Amniotic stem cell (primary cell): Measurements from ENCODE around the gene DPF1.
"Not testable (repeated sequence)": the region's sequence is repeated elsewhere in the genome, so short reads cannot be mapped to it uniquely, and the experiment has no call there.

Source experiments
- DNase-seq: peaks from one replicate; lab custom pipeline; 2025; lab: John Stamatoyannopoulos, UW

Gene DPF1

DNA sequence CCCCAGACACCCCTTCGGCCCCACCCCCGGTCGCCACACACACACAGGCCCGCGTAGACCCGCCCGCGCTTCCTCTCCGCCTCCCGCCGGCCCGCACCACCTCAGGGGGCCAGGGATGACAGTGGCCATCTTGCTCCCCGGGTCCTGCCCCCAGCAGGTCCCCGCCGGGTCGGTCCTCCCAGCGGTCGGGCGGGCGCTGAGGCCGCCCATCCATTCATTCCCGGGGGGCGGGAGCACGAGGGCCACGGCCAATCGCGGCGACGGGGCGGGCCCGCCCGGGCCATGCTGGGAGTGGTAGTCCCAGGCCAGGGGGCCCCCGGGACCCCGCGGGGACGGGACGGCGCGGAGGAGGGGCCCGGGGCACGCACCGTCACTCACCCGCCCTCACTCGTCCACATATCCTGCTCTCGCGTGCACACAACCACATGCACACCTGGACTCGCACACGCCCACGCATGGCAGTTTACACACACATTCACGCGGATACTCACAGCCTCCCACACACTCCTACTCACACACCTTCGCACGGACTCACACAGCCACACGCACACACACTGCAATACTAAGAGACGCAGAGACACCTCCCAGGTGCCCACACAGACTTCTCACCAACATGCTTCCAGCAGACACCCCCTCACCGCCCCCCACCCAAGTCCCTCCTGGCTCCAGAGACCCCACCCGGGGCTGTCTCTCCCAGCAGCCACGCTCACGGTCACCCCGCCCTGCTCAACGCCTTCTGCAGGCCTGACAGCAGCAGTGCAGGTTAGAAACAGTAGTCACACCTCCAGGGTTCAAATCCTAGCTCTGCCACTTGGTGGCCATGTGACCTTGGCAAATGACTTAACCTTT is at the start of gene DPF1:
Gene DPF1 (minus strand): TSS at position 209 of the 849 bp plus-strand sequence. CDS start 80 bp downstream, at position 129.
- DNase-seq = peak; percentile 26

DNA sequence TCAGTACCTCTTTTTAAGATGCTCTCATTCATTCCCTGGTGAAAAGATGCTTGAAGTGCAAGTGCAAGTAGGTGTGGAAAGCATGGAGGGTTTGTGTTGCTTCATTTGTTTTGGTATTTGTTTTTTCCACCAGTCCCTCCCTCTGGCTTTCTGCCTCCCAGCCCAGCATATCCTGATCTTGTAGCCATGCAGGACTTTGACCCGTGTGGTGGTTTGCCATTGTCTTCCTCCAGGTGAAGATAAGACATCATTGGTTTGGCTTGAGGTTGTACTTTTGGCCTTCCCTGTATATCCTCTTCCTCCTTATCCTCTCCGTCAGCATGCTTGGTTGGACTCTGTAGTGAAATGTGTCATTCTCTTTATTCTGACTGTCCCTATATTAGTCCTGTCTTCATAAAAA is 49.5 kb upstream of the DPF1 start:
- no peak for DNase-seq

DNA sequence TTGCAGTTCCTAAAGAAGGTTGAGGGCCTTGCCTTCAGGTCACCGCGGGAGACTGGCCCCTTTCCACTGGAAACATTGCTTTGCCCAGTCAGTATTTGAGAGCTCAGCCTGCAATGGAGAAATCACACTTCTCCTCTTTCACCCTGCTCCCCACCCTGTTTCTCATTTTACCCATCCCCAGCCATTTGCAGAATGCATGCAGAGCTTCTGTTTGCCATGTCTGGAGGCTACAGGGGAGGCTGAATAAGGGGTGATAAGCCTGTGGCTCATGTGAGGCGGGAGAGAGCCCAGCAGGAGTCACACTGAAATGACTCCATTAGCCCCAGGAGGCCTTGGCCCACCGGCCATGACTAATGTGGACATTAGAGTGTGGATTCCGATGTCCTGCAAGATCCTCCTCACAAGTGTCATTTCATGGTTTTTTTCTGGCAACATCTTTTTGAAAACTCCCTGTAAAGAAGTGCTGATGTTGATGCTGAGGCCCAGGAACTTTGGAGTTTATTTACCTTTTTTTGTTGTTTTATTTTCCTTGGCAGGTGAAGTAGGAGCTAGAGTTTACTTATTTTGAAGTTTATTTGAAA is 46.7 kb upstream of the DPF1 start:
- DNase-seq = no peak

DNA sequence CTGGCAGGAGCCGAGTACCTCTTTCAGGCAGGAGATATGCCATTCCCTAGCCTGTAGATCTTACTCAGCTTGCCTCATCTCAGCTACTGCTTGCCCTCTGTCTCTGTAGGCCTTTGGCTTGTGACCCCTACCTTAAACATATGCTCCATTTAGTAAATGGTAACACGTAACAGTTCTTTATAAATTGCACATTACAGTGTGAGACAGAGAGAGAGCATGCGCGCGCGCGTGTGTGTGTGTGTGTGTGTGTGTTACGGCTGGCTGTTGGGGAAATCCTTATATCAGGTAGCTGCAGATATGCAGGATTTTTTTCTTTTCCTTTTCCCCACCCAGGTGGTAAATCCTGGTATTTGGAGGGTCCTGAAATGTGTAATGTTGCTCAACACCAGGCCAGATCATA is 44.5 kb upstream of the DPF1 start:
- DNase-seq = no peak

DNA sequence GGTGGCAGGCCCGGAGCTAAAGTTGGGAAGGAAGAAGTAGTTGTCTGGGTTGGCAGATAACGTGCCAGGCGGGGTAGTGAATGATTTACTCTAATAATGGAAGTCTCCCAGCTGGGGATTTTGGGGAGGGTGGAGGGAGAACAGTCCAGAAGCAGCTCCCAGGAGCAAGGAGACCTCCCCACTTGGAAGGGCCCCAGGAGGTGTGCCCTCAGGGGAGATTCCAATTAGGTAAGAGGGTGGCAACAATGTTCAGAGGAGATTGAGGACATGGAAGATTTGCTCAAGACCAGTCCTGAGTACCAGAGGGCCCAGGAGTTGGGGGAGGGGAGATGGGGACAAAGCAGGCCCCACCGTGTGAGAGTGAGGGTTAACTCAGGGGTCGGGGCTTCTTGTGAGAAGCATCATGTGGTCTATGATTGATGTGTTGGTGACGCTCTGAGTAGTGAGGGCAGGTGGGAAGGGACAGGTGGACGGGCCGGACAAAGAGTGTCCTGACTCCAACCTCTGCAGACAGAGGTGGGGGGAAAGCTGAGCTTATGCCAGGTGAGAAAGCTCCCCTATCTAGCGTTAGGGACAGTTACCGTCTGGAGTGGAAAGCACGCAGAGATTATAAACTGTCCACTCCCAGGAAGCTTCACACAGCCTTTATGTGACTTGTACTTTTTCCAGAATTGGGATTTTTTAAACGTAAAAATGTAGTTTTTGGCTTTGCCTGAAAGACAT is 43.9 kb upstream of the DPF1 start:
- no peak for DNase-seq

DNA sequence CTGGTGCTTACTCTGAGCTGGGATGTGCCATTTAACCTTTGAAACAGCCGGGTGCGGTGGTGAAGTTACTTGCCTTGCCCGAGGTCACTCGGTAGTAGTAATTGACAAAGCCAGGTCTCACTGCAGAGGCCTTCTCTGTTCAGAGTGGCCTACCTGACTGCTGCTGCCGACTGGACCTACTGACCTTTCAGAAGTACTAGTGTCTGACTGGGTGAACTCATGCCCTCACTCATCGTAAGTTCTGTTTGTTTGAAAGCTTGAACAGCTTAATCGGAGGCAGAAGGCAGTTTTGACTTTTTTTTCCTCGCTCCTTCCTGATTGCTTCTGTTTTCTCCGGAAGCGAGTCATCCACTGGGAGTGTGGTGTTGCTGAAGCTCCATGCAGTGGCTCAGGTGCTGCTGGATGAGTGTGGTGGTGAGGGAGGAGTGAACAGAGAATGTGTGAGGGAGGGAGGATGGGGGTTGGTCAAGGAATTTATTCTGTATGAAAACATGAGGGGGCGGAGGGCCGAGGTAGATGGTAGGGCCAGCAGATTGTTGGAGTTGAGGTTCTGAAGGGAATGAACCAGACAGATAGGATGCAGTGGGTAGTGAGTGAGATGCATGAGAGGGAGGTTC is 43.1 kb upstream of the DPF1 start:
- DNase-seq = peak; percentile 46

DNA sequence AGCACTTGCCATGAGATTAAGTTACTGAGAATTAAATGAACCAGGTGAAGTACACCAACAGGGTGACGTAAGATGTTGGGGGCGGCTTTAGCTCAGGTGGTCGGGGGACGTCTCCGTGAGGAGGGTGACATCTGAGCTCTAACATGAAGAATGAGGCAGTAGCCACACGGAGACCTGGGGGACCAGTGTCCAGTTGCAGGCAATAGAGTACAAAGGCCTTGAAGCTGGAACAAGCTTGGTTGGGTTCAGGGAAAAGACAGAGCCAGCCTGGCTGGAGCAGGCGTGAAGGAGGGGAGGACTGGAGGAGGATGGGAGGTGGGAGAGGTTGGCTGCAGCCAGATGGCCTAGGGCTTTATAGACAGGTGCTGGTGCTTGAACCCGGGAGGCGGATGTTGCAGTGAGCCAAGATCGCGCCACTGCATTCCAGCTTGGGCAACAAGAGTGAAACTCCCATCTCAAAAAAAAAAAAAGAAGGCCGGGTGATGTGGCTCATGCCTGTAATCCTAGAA is 42.0 kb upstream of the DPF1 start:
- DNase-seq = no peak

DNA sequence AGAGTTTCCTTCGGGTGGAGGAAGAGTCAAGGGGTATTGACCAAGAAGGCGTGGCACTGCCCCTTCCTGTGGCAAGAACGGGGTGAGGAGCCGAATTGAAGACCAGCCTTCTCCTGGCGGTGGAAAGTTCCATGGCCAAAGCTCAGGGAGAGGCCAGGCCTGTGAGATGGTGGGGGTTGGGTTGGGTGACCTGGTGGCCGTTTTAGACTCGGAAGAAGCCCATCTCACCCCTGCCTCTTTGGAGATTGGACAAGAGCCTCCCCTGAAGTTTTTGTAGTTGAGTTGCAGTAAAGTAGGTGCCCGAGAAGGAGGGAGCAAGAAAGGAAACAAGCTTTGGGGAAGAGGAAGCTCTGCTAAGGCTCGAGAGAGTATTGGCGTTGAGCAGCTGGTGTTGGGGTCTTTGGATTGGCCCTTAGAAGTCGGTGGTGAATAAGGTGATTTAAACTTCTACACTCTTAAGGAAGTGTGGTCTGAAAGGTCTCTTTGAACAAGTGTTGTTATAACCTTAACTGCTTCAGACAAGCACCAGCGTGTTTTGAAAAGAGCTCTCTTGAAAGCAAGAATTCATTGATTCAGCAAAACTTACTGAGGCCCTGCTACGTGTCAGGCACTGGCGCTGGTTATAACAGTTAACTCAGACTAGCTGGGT is 41.3 kb upstream of the DPF1 start:
- no peak for DNase-seq

DNA sequence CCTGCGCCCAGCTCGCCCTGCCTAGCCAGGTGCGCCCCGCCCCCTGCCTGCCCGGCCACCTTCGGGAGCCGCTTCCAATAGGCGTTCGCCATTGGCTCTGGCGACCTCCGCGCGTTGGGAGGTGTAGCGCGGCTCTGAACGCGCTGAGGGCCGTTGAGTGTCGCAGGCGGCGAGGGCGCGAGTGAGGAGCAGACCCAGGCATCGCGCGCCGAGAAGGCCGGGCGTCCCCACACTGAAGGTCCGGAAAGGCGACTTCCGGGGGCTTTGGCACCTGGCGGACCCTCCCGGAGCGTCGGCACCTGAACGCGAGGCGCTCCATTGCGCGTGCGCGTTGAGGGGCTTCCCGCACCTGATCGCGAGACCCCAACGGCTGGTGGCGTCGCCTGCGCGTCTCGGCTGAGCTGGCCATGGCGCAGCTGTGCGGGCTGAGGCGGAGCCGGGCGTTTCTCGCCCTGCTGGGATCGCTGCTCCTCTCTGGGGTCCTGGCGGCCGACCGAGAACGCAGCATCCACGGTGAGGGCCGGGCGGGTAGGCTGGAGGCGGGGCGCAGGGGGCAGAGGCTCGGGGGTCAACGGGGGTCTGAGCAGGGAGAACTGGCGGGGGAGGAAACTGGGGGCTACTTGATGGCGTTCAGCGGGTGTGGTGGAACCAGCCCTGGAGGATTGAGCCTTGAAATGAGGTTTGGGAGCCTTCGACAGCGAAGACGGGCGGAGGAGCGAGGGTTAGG is 40.6 kb upstream of the DPF1 start, which contains the start of gene SPINT2:
Gene SPINT2 (plus strand): TSS at position 88 of the 727 bp plus-strand sequence. CDS start 320 bp downstream, at position 408.
- no peak for DNase-seq

DNA sequence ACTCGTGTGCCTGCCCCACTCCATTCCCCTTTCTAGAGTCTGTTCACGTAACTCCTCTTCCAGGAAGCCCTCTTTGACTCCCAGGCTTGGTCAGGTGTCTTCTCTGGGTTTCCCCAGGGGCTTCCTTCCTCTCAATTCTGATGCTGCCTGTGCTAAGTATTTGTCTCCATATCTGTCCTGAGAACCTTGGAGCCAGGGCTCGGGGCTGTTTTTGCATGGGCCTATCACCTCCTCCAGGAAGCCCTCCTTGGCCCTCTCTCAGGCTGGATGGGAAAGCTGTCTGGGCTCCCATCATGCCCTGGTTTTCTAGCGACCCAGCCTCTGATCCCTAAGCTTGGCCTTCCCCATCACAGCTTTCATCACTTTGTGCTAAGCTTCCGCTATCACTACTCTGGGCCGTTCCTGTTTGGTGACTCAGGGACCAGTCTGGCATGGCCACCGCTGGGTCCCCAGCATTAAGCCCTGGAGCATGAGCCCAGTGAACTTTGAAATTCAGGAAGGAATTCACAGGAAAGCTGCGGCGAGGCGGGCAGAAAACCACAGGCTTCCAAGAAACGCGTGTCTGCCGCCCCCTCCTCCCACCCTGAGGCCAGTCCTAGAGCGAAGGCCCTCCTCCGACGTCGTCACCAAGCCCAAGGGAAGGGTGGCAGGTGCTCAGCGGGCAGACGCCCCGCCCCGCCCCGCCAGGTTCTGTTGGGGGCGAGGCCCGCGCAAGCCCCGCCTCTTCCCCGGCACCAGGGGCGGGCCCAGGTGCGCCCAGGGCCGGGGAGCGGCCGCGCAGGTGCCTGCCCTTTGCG is 39.9 kb upstream of the DPF1 start:
- no peak for DNase-seq

DNA sequence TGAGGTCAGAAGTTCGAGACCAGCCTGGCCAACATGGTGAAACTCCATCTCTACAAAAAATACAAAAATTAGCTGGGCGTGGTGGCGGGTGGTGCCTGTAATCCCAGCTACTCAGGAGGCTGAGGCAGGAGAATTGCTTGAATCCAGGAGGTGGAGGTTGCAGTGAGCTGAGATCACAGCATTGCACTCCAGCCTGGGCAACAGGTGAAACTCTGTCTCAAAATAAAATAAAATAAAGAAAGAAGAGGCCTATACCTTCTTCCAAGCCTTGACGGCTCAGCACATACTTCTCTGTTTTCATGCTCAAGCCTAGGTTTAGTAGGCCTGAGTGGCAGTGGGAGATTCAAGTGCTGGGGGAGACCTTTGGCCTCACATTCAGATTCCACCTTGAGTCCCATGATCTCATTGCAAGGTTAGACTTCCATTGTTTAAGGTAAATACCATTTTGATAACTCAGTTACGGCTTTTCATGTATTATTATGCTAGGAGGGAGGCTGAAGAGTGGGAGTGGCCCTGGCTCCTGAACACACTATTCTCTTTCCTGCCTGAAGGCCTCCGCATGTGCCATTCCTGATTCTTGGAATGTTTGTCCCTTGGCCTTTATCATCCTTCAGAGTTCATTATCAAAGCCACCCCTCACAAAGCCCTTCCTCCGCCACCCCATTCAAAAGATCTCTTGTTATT is 38.7 kb upstream of the DPF1 start:
- DNase-seq = no peak

DNA sequence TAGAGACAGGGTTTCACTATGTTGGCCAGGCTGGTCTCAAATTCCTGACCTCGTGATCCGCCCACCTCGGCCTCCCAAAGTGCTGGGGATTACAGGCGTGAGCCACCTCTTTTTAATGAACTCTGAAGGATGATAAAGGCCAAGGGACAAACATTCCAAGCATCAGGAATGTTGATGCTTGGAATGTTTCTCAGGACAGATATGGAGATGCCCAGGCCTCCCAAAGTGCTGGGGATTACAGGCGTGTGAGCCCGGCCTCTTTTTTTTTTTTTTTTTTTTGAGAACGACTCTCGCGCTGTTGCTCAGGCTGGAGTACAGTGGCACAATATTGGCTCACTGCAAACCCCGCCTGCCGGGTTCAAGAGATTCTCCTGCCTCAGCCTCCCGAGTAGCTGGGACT is 37.9 kb upstream of the DPF1 start:
- DNase-seq = not testable (repeated sequence)

DNA sequence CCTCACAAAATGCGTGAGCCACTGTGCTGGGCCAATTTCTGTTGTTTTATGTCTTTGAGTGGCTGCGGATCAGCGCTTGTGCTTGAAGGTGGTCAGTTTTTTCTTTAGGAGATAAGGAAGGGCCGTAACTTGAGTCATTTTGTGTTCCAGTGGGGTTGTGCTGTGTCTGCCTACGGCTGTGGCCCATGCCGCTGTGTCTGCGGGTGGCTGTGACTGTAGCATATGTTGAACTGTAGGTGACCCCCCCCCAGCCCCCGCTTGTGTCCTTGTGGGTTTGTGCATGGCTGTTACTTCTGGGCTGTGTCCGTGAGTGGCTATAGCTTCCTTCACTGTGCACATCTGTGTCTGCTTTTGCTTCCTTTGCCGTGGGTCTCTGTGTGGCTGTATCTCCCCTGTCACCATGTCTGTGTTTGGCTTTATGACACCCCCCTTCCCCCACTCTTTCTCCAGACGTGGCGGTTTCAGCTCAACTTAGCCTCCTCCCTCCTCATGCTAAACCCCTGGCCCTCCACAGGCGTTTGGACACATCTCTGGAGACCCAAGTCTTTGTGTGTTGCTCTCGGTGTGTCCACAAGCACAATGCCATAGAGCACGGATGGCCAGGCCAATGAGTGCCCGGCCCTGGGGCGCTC is 31.5 kb upstream of the DPF1 start:
- no peak for DNase-seq

DNA sequence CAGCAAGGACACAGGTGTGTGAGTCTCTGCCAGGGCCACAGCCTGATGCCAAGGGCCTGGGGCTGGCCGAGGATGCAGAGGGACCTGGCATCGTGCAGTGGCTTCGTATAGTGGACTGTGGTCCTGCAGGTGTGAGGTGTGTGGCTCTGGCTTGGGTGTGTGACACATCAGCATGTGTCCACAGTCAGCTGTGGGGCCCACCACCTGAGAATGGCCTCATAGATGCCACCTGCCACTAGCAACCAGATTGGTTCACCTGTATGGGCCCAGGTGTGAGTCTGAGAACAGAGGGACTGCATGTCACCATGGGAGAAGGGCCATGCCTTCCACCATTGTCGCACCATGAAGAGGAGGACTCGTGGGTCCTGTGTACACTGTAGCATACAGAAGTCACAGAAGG is 29.8 kb upstream of the DPF1 start:
- no peak for DNase-seq

DNA sequence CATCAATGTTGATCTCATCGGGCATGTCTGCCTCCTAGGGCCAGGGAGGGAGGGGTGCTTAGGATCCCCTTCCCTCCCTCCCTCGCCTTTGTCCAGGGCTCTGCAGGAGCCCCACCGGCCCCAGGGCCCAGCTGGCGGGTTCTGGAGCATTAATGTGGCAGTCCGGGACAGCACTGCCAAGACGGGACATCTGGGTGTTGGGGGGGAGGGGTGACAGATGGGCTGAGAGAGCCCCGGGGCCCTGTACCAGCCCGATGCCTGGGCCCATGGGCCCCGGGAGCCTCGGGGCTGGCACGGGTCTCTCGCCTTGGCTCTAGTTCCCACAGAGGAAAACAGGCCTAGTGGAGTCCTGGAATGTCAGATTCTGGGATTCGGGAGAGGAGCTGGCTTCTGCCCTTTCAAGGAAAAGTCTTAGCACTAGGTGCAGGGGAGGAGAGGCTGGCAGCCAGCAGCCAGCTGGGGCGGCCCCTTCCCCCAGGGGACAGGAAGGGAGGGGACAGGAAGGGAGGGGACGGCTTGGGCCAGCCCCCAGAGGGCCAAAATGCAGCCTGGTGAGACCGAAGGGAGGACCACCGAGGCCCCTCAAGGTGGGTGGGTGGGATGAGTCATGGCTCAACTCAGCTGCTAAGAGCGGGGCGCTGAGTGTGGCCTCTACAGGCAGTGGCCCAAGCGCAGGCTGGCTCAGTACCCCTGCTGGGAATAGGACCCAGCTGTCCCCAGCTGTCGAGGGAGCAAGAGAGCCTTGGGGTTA is 29.1 kb upstream of the DPF1 start:
- DNase-seq = no peak

DNA sequence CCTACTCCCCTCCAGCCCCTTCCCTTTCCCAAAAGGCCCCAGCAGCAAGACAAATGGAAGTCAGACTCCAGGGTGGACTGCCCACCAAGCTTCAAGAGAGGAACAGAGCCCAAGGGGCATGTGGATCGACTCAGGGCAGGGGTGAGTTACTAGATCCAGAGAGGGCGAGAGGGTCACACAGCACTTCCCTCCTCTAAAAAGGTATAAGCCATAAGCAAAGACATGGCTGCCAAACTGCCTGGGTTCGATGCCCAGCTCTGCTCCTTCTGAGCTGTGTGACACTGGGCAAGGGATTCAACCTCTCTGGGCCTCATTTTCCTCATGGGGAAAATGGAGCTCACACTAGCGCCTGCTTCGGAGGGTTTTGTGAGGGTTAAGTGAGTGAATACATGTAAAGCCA is 28.4 kb upstream of the DPF1 start:
- no peak for DNase-seq

DNA sequence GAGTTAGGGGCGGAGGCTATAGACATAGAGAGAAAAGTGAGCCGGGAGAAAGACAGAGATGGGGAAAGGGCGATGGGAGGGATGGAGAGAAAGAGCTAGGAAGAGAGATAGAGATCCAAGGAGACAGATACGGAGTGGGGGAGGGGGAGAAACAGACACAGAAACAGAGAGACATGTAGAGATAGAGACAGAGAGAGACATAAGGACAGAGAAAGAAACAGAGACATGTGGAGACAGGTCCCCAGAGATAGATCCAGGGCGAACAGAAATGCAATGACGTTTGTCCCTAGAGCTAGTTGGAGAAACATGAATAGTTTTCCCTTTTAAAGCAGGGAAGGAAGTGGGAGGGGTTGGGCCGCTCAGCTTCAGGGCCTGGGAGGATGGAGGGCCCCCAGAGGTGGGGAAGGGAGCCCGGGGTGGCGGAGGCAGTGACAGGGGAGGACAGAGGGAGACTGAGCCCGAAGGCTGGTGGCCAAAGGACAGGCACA is 27.6 kb upstream of the DPF1 start:
- DNase-seq = no peak
